PC-9 (cell line): Measurements from ENCODE around the gene HMOX2. TPM values are rescaled to one million over a fixed set of nuclear protein-coding genes. Genes with fewer than 3 reads are reported as not detected.

Experiments used
- BruUV-seq: library from RNA; stranded (reverse); fragments of 400-500 nt; replicated peaks from 2 replicates; lab custom pipeline; 2021; lab: Mats Ljungman, UMichigan
- CTCF ChIA-PET: fragments of 300-600 bp; sonication (Branson Sonifier 250); formaldehyde crosslinking; loops from one replicate; lab custom pipeline; 2022; ENCODE audit warnings: antibody characterized with exemption; lab: Charles Lee
- POLR2A ChIA-PET: fragments of 300-600 bp; sonication (Branson Sonifier 250); formaldehyde crosslinking; loops from one replicate; lab custom pipeline; 2022; ENCODE audit warnings: antibody characterized with exemption; ENCODE audit not compliant: unreplicated experiment; lab: Charles Lee
- DNase-seq, 2 experiments: peaks; one replicate each; pipeline versions ENCODE4 v3.0.0 to v3.0.0-alpha.2; 2015 to 2022; ENCODE audit warnings: mixed read lengths in 1 of 2
- H2AFZ ChIP-seq: fragments of 200-600 bp; sonication (generic); 2 replicates; pipeline ENCODE4 v1.8.1; 2017; ENCODE audit warnings: antibody characterized with exemption
- H3F3A ChIP-seq: fragments of 200-600 bp; sonication (generic); 2 replicates; pipeline ENCODE4 v1.8.1; 2017; ENCODE audit warnings: antibody characterized with exemption, mild to moderate bottlenecking, low read depth; ENCODE audit not compliant: insufficient read depth
- H3K27ac ChIP-seq: fragments of 200-600 bp; sonication (generic); 2 replicates; pipeline ENCODE4 v1.6.1; 2016; ENCODE audit warnings: mixed run types
- H3K27me3 ChIP-seq: fragments of 200-600 bp; sonication (generic); 2 replicates; pipeline ENCODE4 v1.6.1; 2016; ENCODE audit warnings: low read depth, mixed run types; ENCODE audit not compliant: insufficient read depth
- H3K36me3 ChIP-seq: fragments of 200-600 bp; sonication (generic); 2 replicates; pipeline ENCODE4 v1.6.1; 2016; ENCODE audit warnings: low read depth, mixed run types
- H3K4me1 ChIP-seq: fragments of 200-600 bp; sonication (generic); replicated peaks from 2 replicates; pipeline ENCODE4 v1.6.1; 2016; ENCODE audit warnings: mixed run types; ENCODE audit not compliant: insufficient read depth
- H3K4me2 ChIP-seq: fragments of 200-600 bp; sonication (generic); 2 replicates; pipeline ENCODE4 v1.6.1; 2017; ENCODE audit warnings: mixed run types
- H3K4me3 ChIP-seq: fragments of 200-600 bp; sonication (generic); 2 replicates; pipeline ENCODE4 v1.6.1; 2016; ENCODE audit warnings: mixed run types
- H3K79me2 ChIP-seq: fragments of 200-600 bp; sonication (generic); 2 replicates; pipeline ENCODE4 v1.6.1; 2017; ENCODE audit warnings: low read depth, mixed run types
- H3K9me2 ChIP-seq: fragments of 200-600 bp; sonication (generic); 2 replicates; pipeline ENCODE4 v1.8.1; 2017; ENCODE audit warnings: mild to moderate bottlenecking; ENCODE audit not compliant: insufficient read depth
- H3K9me3 ChIP-seq: fragments of 200-600 bp; sonication (generic); 2 replicates; pipeline ENCODE4 v1.8.1; 2016; ENCODE audit warnings: low read depth; ENCODE audit not compliant: insufficient read depth
- H4K20me1 ChIP-seq: fragments of 200-600 bp; sonication (generic); 2 replicates; pipeline ENCODE4 v1.8.1; 2017; ENCODE audit not compliant: insufficient read depth
- EZH2 ChIP-seq: fragments of 200-600 bp; sonication (generic); IDR thresholded peaks from 2 replicates; pipeline ENCODE4 v1.8.0; 2017; ENCODE audit warnings: antibody characterized with exemption, low read depth
- intact Hi-C: fragments of 100-400 bp; cut with micrococcal nuclease; formaldehyde crosslinking; loops from one replicate; pipeline ENCODE4 v1.10.0; 2022; ENCODE audit not compliant: unreplicated experiment
- total RNA-seq: library from RNA; stranded (reverse); gene quantifications from 2 replicates; pipeline ENCODE4 v1.2.3, GENCODE V29; 2021
- TF ChIP-seq, protein P1 (sequence below): fragments of 200-600 bp; sonication (generic); conservative IDR thresholded peaks from 2 replicates; pipeline ENCODE4 v1.6.1; 2017; ENCODE audit warnings: mixed run types, antibody characterized with exemption, mild to moderate bottlenecking, moderate library complexity

HMOX2 gene
- total RNA-seq, 1 experiment from 2014 or later = 68.1 TPM

GRCh38 chr16:4513086-4513860 lies 37.1 kb downstream of the HMOX2 start:
- H3K79me2 ChIP-seq = no peaks in the 10 kb centered on the region
- no peak overlapping the region for H3K27ac ChIP-seq
- no peaks in the 10 kb centered on the region; the same call in 1 of the 2 replicates for H4K20me1 ChIP-seq
- CTCF ChIA-PET = interaction anchor here (0.5 kb wide), 1 partner anchor 104 kb away, joined by 3 read pairs; no protein-coding TSS in a partner anchor
- intact Hi-C loops = no loop called here
- no peaks in the 10 kb centered on the region for H3K9me3 ChIP-seq
- DNase-seq = no peak
- POLR2A ChIA-PET = no interaction called here
- no peak overlapping the region for H3K4me3 ChIP-seq
- H2AFZ ChIP-seq = no peak overlapping the region
- no peaks in the 10 kb centered on the region for H3K27me3 ChIP-seq
- no peaks in the 10 kb centered on the region for H3K9me2 ChIP-seq
- no peaks in the 10 kb centered on the region for H3K4me1 ChIP-seq
- no peak overlapping the region for H3K4me2 ChIP-seq
- TF ChIP-seq, protein P1, sequence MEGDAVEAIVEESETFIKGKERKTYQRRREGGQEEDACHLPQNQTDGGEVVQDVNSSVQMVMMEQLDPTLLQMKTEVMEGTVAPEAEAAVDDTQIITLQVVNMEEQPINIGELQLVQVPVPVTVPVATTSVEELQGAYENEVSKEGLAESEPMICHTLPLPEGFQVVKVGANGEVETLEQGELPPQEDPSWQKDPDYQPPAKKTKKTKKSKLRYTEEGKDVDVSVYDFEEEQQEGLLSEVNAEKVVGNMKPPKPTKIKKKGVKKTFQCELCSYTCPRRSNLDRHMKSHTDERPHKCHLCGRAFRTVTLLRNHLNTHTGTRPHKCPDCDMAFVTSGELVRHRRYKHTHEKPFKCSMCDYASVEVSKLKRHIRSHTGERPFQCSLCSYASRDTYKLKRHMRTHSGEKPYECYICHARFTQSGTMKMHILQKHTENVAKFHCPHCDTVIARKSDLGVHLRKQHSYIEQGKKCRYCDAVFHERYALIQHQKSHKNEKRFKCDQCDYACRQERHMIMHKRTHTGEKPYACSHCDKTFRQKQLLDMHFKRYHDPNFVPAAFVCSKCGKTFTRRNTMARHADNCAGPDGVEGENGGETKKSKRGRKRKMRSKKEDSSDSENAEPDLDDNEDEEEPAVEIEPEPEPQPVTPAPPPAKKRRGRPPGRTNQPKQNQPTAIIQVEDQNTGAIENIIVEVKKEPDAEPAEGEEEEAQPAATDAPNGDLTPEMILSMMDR = no peak
- no peak for TF ChIP-seq EZH2
- no peaks in the 10 kb centered on the region for H3K36me3 ChIP-seq
- BruUV-seq = no TSS peak
- H3F3A ChIP-seq = no peaks in the 10 kb centered on the region

DNA sequence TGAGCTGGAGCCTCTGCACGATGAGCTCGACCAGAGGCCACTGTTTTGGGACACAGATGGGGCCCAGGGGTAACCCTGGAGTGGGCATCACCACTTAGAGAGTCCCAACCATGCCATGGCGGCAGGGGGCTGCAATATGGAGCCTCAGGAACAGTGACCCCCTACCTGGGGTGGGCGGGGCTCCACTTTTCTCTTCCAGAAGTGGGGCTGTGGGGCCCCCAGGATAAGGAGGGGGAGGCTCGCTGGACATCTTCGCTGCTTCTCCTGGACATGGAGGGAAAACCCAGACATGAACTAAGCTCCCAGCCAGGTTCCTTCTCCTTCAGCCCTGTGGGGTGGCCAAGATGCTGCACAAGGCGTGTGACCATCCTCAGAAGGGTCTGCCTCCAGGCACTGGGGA lies 37.7 kb downstream of the HMOX2 start:
- Histone ChIP-seq H2AFZ (no peak overlapping the region), H3K9me2 (no peaks in the 10 kb centered on the region), H3K4me2 (no peak overlapping the region), H3K4me1 (no peaks in the 10 kb centered on the region), H3K4me3 (no peak overlapping the region), H4K20me1 (no peaks in the 10 kb centered on the region; the same call in 1 of the 2 replicates), H3K27me3 (no peaks in the 10 kb centered on the region), H3K27ac (no peak overlapping the region), H3K36me3 (no peaks in the 10 kb centered on the region), H3F3A (peaks cover 4% of the 10 kb centered on the region; the same call in 1 of the 2 replicates), H3K79me2 (no peaks in the 10 kb centered on the region), H3K9me3 (no peaks in the 10 kb centered on the region)
- intact Hi-C loops = no loop called here
- TF ChIP-seq EZH2 = no peak
- TF ChIP-seq, protein P1 = no peak
- no peak for DNase-seq
- no TSS peak for BruUV-seq
- ChIA-PET CTCF (interaction anchor here (0.5 to 0.6 kb wide), 2 partner anchors 103 to 162 kb away, joined by 3 read pairs; no protein-coding TSS in a partner anchor), POLR2A (no interaction called here)

GRCh38 chr16:4514606-4515005 lies 38.4 kb downstream of the HMOX2 start:
- intact Hi-C loops = no loop called here
- DNase-seq = no peak
- Histone ChIP-seq H4K20me1 (no peaks in the 10 kb centered on the region; the same call in 1 of the 2 replicates), H3K4me1 (no peaks in the 10 kb centered on the region), H2AFZ (no peak overlapping the region), H3K27me3 (no peaks in the 10 kb centered on the region), H3F3A (peaks cover 4% of the 10 kb centered on the region; the same call in 1 of the 2 replicates), H3K79me2 (no peaks in the 10 kb centered on the region), H3K4me2 (no peak overlapping the region), H3K36me3 (no peaks in the 10 kb centered on the region), H3K4me3 (no peak overlapping the region), H3K9me2 (no peaks in the 10 kb centered on the region), H3K9me3 (no peaks in the 10 kb centered on the region), H3K27ac (no peak overlapping the region)
- ChIA-PET POLR2A (no interaction called here), CTCF (interaction anchor here (0.6 kb wide), 1 partner anchor 163 kb away, joined by 3 read pairs; no protein-coding TSS in a partner anchor)
- no TSS peak for BruUV-seq
- no peak for TF ChIP-seq EZH2
- TF ChIP-seq, protein P1 = no peak
